HG02885 (cell line): ENCODE data around the gene FAM118B.
"Not testable (repeated sequence)": the region's sequence is repeated elsewhere in the genome, so short reads cannot be mapped to it uniquely, and the experiment has no call there.

Source experiments
- ATAC-seq: cut with Tn5 transposase; IDR thresholded peaks from one replicate; pipeline ENCODE4 v1.9.1; 2021; ENCODE audit warnings: mild to moderate bottlenecking; ENCODE audit not compliant: unreplicated experiment, poor library complexity

FAM118B gene

GRCh38 chr11:126305699-126306098 is 94.1 kb downstream of the FAM118B start:
- peak; percentile 46 for ATAC-seq

DNA sequence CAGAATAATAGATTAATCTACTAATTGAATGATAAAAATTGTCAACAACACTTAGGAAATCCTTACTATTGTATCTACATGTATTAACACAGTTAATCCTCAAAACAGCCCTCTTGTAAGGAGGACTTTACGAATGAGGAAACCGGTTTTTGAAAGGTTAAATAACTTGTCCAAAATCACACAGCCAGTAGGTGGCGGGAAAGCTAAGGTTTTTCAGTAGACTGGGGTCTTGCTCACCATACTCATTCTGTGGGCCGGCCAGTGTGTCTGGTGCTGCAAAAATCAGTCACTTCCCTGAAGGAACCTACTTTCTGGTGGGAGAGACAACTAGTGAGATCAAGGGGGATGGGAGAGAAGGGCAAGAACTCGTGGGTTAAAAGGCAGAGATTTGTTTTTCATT is 96.1 kb downstream of the FAM118B start:
- ATAC-seq: no peak

GRCh38 chr11:126308271-126308671 is 96.7 kb downstream of the FAM118B start:
- ATAC-seq: no peak

DNA sequence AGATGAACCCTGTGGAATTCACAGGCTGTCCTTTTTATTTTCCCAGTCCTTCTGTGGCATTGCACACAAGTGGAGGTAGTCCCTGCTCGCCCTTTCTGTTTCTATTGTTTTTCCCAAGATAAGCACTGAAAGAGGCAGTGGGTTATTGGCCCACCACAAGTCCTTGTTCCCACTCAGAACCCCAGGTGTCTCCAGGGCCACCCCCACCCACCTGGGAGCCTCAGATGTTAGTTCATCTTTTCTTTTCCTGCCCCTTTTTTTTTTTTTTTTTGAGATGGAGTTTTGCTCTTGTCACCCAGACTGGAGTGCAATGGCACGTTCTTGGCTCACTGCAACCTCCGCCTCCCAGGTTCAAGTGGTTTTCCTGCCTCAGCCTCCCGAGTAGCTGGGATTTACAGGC is 97.2 kb downstream of the FAM118B start:
- not testable (repeated sequence) for ATAC-seq

GRCh38 chr11:126310200-126310991 is 98.8 kb downstream of the FAM118B start:
- ATAC-seq: peak; percentile 35

- no peak for ATAC-seq
Measured at GRCh38 chr11:126310992-126311310, 99.4 kb downstream of the FAM118B start.

- peak; percentile 78 for ATAC-seq
Measured at GRCh38 chr11:126311401-126312291, 100.1 kb downstream of the FAM118B start.
